Measurements from ENCODE around the gene STEEP1. TPM values are rescaled to one million over a fixed set of nuclear protein-coding genes. Genes with fewer than 3 reads are reported as not detected.

STEEP1 gene
- 23.1 TPM for total RNA-seq
- long read RNA-seq, partial matches to known transcripts: 0 of 4 reads
- long read RNA-seq, other reads (novel, unspliced or antisense): 0 of 4 reads

DNA sequence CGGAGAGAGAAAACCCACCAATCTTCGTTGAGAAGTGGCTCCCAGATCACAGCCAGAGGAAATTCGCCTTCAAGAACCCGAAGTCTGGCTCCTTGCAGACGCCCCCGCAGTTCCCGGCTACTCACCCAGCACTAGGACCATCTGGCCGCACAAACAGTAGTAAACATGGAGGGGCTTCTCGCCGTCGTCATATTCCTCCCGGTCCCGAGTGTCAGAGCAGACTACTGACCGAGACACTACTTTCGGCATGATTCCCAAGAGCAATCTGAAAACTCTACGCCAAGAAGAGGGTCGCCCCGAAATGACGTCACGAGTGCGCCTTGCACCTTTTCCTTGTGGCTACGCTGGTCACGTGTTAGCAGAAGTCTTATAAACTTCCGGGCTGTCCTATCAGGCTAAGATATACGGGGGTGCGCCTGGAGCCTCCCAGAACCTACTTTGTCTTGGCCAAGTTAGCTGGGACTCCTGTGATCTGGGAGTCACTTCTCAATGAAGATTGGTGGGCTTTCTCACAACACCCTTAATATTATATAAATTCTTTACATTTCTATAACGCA, at the start of gene STEEP1:
STEEP1 (minus strand) TSS at position 303 of the 557 bp plus-strand sequence; CDS start at position 249, 54 bp downstream.
- ATAC-seq (peak; percentile 99), DNase-seq (peak; percentile 92)
- H3K27ac ChIP-seq: peak within 1 kb of the TSS; percentile 72
- no peaks in the 10 kb centered on the region for H3K4me1 ChIP-seq
- intact Hi-C loops (cut with DNase I): no loop called here
- TF ChIP-seq, protein P1, sequence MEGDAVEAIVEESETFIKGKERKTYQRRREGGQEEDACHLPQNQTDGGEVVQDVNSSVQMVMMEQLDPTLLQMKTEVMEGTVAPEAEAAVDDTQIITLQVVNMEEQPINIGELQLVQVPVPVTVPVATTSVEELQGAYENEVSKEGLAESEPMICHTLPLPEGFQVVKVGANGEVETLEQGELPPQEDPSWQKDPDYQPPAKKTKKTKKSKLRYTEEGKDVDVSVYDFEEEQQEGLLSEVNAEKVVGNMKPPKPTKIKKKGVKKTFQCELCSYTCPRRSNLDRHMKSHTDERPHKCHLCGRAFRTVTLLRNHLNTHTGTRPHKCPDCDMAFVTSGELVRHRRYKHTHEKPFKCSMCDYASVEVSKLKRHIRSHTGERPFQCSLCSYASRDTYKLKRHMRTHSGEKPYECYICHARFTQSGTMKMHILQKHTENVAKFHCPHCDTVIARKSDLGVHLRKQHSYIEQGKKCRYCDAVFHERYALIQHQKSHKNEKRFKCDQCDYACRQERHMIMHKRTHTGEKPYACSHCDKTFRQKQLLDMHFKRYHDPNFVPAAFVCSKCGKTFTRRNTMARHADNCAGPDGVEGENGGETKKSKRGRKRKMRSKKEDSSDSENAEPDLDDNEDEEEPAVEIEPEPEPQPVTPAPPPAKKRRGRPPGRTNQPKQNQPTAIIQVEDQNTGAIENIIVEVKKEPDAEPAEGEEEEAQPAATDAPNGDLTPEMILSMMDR (IDR thresholded peaks at IDR 0.05): no peak
- no peaks in the 10 kb centered on the region for H3K27me3 ChIP-seq
- H3K4me3 ChIP-seq: peak within 1 kb of the TSS; percentile 61
- H3K36me3 ChIP-seq: no peaks in the 10 kb centered on the region
- H3K9me3 ChIP-seq: no peaks in the 10 kb centered on the region

DNA sequence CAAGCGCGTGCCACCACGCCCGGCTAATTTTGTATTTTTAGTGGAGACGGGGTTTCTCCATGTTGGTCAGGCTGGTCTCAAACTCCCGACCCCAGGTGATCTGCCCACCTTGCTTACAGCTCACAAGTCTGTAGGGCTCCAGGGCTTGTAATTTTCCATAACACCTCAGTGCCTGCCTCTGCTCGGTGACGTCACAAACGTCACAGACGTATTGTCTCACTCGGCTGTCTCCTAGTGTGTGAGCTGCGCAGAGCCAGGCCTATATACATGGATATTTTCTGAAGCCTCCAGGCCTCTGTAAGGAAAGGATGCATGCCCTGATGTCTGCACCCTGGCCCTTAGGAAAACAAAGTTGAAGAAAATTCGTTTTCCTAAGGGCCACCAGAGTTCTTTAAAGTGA, 49.6 kb upstream of the STEEP1 start:
- TF ChIP-seq, protein P1 (IDR thresholded peaks at IDR 0.05): no peak
- no peak overlapping the region for H3K4me3 ChIP-seq
- DNase-seq: no peak
- no peaks in the 10 kb centered on the region for H3K4me1 ChIP-seq
- H3K36me3 ChIP-seq: no peaks in the 10 kb centered on the region
- intact Hi-C loops (cut with DNase I): no loop called here
- no peaks in the 10 kb centered on the region for H3K27me3 ChIP-seq
- no peak overlapping the region for H3K27ac ChIP-seq
- H3K9me3 ChIP-seq: no peaks in the 10 kb centered on the region
- no peak for ATAC-seq

DNA sequence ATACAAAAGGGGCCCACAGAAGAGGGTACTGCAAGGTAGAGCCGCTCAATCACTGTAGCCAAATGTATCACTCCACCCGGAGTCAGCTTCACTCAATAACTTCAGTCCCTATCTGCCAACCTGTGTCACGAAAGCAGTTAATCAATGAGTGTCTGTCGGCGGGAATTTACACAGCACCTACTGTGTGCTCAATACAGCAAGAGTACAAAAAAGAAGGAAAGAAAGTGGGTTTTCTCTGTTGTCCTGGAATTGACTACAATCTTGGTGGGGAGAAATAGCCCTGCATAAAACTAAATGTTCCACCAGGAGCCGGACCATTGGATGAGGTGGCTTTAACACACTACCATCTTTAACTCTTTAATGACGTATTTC, 41.8 kb upstream of the STEEP1 start:
- H3K27ac ChIP-seq: peak overlapping the region; percentile 88
- TF ChIP-seq, protein P1 (IDR thresholded peaks at IDR 0.05): no peak
- no peaks in the 10 kb centered on the region for H3K27me3 ChIP-seq
- no peak for ATAC-seq
- no peaks in the 10 kb centered on the region for H3K4me1 ChIP-seq
- intact Hi-C loops (cut with DNase I): no loop called here
- no peaks in the 10 kb centered on the region for H3K36me3 ChIP-seq
- peak overlapping the region; percentile 69 for H3K4me3 ChIP-seq
- H3K9me3 ChIP-seq: no peaks in the 10 kb centered on the region
- no peak for DNase-seq

DNA sequence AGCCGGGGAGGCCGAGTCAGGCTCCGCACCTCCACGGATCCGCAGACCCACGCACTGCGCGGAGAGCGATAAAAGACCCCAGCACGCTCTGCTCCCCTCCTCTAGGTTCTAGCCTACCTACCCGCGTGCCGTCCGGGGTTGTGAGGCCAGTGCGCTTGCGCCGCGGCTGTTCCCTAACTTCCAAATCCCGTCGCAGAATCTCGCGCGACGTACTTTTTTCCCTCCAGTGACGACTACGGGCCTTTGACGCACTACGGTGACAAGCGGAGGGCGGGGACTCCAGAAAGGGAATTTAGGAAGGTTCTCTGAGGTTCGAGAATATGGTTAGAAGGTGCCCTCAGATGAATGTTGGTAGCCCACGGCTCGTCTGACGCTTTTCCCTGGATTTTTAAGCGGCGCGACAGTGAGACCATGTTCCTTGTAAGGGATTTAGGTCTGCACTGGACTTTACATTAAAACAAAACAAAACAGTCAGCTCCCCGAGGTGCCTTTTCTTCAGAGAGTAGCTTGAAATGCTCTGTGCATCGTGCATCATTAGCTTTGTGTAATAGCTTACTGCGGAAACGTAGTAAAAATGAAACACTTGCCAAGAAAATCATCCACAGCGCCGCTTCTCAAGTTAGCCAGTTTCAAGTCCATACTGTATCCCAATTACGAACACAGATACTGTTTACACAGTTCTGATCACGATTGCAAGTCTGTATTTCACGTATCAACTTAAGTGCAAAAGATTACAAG, 41.2 kb upstream of the STEEP1 start, which contains the start of gene NKRF:
NKRF (minus strand) TSS at position 145 of the 738 bp plus-strand sequence.
- Histone ChIP-seq H3K27ac (peak within 1 kb of the TSS; percentile 88), H3K4me3 (peak within 1 kb of the TSS; percentile 69), H3K27me3 (no peaks in the 10 kb centered on the region), H3K36me3 (no peaks in the 10 kb centered on the region), H3K9me3 (no peaks in the 10 kb centered on the region), H3K4me1 (no peaks in the 10 kb centered on the region)
- ATAC-seq: peak; percentile 97
- intact Hi-C loops (cut with DNase I): no loop called here
- DNase-seq: peak; percentile 93
- TF ChIP-seq, protein P1 (IDR thresholded peaks at IDR 0.05): no peak

DNA sequence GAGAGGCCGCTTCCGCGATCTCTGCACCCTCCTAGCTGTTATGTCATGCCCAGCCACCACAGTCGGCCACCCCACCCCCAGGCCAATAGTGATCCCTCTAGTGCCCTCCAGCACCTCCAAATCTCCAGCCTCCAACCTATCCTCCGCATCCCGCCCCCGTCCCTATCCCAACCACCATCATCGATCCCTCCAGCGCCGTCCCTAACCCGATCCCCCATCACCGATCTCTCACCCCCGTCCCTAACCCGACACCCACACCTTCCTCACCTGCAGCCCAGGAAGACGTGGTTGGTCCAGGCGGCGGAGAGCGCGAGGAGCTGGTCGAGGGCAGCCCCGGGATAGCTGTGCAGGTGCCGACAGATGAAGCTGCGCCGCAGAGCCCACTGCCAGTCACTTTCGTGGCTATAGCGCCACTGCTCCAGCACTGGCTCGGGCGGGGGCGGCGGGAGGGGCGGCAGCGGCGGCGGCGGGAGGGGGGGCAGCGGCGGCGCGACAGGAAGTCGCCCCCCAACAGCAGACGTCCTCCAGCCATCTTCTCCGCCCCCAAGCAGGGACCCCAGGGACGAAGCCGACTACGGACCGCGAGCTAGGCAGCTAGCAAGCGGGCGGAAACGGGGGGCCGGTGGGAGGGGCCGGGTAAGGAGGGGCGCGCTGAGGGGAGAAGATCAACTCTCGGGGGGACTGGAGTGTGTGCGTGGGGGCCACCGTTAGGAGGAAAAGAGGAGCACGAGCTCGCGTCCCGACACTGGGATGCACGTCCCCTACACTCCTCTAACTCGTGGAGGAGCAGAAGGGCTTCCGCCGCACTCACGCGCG, 40.5 kb upstream of the STEEP1 start:
- Histone ChIP-seq H3K27ac (peak overlapping the region; percentile 88), H3K27me3 (no peaks in the 10 kb centered on the region), H3K4me1 (no peaks in the 10 kb centered on the region), H3K9me3 (no peaks in the 10 kb centered on the region), H3K36me3 (no peaks in the 10 kb centered on the region), H3K4me3 (peak overlapping the region; percentile 69)
- intact Hi-C loops (cut with DNase I): no loop called here
- ATAC-seq (peak; percentile 74), DNase-seq (peak; percentile 67)
- TF ChIP-seq, protein P1 (IDR thresholded peaks at IDR 0.05): no peak
